HG03520 (cell line): ENCODE data around the gene SATB2.

Experiments used
- ATAC-seq: cut with Tn5 transposase; IDR thresholded peaks from one replicate; pipeline ENCODE4 v1.9.1; 2021; ENCODE audit warnings: mild to moderate bottlenecking, moderate library complexity; ENCODE audit not compliant: unreplicated experiment

The SATB2 gene

GRCh38 chr2:199336546-199336945, 121.2 kb downstream of the SATB2 start:
- ATAC-seq: no peak

- ATAC-seq: no peak
These were observed 122.2 kb downstream of the SATB2 start for GRCh38 chr2:199335502-199335901.

DNA sequence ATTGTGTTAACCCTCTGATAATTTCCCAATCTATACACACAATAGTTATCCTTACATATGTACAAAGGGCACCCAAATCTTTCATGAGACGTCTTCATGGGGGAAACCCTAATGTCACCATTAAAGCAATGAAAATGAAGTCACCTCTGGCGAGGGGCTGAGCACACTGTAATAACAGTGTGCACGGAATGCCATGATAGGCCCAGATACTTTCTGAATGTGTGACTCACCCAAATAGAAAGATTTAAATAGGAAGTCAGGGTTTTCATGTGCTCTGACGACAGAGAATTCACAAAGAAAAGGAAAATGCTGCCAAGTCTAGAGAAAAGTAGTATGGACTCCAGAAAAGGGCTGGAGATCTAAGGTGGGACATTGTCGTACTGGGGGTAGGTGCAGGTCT, 128.3 kb downstream of the SATB2 start:
- no peak for ATAC-seq

- ATAC-seq: no peak
These were observed 128.7 kb downstream of the SATB2 start for GRCh38 chr2:199329031-199329430.

GRCh38 chr2:199325881-199326280, 131.9 kb downstream of the SATB2 start:
- no peak for ATAC-seq

DNA sequence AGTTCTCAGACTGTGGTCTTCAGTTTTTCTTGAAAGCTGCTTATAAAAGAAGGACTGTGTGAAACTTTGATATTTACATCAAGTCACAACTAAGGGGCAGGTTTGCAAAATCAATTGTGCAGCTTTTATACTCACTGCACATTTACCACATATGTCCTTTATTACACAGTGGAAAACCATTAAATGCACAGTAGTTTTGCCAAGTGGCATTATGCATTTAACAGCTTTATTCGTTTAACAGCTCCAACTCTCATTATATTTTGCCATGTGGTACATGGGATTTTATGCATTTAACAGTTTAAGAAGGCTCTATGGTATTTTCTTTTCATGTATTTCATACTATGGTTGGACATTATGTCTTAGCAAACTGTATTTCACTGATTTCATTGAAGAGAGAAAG, 135.6 kb downstream of the SATB2 start:
- no peak for ATAC-seq

- no peak for ATAC-seq
These were observed 140.1 kb downstream of the SATB2 start for GRCh38 chr2:199317646-199318045.

- no peak for ATAC-seq
These were observed 140.9 kb downstream of the SATB2 start for GRCh38 chr2:199316851-199317250.

DNA sequence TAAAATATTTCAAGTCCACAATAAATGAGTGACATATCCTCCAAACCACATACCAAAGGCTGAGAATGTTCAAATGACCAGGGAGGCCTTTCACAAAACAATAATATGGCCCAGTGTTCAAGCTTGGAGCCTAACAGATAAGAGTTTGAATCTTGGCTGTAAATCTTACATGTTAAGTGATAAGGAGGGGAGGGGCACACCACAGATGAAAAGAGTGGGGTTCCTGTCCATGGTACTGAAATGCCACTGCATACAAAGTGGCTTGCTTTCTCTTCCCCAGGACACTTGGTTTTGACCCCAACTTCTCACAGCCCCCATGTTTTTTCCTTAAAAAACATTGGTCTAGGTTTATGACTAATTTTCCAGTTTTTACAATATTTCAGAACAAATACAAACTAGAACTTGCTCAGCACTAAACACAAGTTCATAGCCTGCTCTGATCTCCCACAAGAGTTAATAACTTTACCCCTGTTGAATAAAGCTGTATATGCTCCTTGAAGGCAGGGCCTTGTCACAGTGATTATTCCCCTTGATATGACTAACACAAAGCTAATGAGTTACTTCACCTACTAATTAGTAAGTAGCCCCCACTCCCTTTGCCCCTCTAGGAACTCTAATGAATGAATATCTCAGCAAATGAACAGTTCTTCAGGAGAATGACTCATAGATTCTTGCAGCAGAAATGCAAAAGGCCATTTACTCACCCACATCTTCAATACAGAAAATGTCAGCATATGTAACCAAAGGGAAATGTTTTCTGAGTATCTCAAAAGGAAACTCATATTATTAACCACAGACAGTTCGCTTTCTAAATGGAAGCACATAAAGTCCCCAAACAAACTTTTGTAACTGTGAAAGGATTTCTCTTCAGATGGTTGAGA, 142.2 kb downstream of the SATB2 start:
- no peak for ATAC-seq

DNA sequence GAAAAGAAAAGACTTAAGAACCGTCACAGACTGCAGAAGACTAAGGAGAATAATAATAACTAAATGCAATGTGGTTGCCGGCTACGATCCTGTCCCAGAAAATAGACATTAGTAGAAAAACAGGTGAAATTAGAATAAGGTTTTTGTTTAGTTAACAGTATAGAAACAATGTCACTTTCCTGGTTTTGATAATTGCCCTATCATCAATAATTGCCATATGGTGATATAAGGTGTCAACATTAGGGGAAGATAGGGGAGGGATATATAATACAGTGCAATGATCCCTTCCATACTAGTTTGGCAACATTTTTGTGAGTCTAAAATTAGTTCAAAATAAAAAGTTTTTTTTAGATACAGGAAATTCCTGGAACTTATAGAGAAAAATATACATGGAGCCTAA, 144.8 kb downstream of the SATB2 start:
- ATAC-seq: no peak

DNA sequence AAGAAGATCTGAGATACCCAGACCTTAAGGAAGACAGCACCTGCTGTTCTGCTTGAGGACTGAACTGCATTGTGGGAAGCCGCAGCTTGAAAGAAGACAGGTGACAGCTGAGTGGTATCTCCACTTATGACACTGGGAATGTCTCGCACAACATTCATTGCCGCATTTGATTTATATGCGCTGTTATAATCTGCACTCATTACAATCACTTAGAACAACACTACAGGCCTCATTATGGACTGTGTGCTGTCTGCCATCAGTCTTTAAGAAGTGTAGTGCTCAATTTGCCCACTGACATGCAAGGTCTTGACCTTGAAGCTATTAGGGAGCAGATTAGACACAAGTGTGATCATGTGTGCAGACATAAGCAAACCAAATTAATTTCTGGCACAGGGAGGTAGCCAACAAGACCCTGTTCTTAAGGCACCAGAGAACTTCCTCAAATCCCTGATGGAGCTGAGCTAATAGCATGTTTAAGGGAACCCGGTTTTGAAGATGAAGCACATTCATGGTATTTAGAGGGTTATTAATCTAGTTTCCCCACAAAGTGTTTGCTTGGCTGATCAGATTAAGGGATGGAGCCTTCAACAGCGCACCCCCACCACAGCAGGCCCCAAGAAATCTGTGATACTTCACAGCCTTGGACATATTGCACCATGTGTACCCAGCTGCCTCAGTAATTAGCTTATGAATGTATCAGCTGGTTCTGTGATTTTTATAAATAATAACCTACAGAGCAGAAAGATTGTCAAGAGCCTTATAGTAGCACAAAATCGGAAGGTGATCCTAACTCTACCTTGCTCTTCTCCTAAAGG, 146.8 kb downstream of the SATB2 start:
- ATAC-seq: no peak

DNA sequence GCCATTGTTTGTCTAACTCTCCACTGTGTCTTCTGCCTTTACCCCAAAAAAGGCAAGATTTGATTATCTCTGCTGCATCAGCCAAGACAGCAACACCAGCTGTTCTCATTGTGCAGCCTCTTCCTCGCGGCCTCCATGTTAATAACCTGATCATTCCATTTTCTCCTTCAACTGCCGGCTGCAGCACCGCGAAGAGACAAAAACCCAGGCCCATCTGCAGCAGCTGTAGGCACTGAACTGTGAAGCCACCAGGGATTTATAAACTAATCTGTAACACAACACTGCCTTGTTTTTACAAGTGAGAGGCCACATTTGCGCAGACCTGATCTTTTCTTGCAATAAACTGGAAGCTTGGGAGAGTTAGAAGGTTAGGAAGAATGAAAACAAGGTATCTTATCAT, 147.8 kb downstream of the SATB2 start:
- ATAC-seq: no peak

DNA sequence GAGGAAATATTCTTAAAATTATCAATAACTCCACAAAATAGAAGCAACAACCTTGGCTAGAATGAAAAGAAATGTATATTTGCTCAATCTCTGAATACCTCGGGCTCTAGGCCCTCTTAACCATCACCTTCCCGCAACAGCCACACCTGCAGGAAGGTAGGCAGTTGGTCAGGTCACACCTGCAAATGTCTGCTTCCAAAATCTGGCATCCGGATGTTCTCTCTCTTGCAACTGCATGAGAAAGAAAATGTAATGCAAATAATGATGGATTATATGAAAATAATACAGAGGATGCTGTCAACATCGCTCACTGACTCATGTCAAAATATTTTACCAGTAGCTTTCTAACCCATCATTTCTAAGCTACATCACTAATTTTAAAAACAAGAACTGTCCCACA, 148.3 kb downstream of the SATB2 start:
- ATAC-seq: no peak

GRCh38 chr2:199308567-199308966, 149.2 kb downstream of the SATB2 start:
- ATAC-seq: no peak

DNA sequence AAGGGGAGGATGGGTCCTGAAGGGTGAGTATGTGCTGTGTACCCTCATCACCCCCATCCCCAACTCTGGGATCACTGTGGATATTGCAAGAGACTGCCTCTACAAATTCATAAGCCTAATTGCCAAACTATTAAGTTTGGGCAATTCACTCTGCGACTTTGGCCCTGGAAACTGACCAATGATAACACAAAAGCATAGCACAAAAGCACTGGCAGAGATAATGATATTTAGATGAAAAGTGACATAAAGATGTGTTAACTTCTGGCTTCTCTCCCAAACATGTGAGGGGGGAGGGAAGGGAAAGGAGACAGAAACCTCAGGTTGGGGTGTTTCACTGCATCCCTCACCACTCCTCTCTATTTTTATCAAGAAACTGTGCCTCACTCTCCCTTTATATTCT, 150.3 kb downstream of the SATB2 start:
- no peak for ATAC-seq

DNA sequence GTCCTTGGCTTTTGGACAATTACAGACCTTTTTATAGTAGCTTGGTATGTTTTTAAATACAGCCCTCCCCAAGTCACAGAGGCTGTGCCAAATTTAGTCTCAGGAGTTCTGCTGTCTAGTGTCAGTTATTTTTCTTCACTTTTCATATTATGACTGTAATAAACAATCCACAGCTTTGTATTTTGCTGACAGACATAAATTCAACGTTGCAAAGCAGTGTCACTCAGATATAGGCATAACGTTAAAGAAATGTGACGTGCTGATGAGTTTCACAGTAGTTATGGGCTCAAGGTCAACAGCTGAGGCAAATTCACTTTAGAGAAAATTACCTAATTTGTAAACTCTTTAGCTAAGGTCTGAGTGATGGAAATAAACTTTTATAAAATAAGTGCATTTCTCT, 151.6 kb downstream of the SATB2 start:
- no peak for ATAC-seq

- ATAC-seq: no peak
These were observed 154.0 kb downstream of the SATB2 start for GRCh38 chr2:199303728-199304177.

DNA sequence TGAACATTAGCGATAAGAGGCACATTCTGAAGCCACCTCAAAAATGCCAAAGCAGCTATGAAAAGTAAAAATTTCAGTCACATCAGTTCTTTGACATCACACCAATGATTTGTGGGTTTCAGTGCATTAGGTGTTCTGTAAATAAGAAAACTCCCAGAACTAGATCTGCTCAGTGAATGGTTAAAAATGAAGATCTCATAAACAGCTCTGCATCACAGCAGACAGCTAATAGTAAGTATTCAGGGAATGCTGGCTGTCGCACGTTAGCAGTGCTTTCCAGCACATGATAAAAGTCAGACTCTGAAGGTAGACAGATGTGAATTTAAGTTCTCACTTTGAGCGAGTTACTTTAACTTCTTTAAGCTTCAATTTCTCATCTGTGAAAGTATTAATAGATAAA, 154.9 kb downstream of the SATB2 start:
- no peak for ATAC-seq

DNA sequence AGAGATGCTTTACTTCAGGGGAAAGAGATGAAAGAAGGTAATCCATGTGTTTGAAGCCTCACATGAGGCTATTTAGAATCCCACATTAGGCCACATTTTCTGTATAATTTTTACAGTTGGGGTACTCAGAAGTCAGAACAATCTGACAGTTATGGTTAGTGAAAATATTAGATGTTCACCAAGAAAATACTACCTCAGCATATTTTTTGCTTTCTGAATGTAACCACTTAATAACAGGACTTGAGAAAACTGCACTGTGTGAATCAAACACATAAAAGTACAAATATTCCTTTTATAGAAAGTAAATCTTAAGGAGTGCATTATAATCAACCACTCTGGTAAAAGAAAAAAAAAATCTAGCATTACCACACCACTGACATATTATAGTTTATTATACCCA, 169.3 kb downstream of the SATB2 start:
- ATAC-seq: no peak

DNA sequence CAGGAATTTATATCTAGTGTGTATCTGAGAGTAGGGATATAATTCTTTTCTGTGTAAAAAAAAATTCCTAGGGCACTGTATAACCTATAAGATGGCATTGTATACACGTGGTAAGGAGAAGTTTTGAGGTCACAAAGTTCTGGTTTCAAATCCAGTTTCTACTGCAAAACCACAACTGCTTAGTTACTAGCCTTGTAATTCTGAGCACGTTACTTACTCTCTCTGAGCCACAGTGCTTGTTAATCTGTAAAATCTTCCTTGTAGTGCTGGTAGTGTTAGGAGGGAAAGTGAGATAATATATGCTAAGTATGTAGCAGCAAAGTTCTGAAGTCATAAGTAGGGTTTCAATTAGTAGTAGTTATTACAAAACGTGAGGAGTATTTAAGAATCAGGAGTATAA, 175.4 kb downstream of the SATB2 start:
- ATAC-seq: no peak

DNA sequence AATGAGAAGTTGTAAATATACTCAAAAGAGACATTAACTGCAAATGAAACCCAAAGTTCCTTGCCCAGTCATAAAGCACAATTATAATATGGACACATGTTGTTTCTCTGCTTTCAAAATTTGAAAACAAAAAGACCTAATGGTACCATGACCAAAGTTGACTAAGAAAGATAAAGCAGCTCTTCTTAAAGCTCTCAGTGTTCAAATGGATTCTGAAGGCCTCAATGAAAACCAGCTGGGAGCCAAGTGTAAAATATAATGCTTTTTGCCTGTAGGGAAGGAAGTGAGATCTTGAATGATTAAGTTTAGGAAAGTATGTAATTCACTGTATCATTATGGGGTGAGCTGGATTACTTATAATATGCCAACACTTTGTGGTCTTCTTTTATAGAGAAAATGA, 178.6 kb downstream of the SATB2 start:
- ATAC-seq: no peak

- ATAC-seq: no peak
These were observed 179.6 kb downstream of the SATB2 start for GRCh38 chr2:199278099-199278498.
